Gastrocnemius medialis (tissue), 4 donors: ENCODE results near the gene NCOA7.

ENCODE experiments used
- CTCF ChIP-seq, 5 experiments: fragments of 450-650 bp in 3 of 5; fragments of 200-600 bp in 2 of 5; sonication (generic) in 2 of 5; IDR thresholded peaks in 4 of 5; conservative IDR thresholded peaks in 1 of 5; 1 replicate in 4 of 5; 2 replicates in 1 of 5; pipeline ENCODE4 v1.5.1; 2016 to 2019; ENCODE audit warnings: antibody characterized with exemption in 5 of 5, mild to moderate bottlenecking in 3 of 5, moderate library complexity in 3 of 5
- POLR2A ChIP-seq, 2 donors: fragments of 450-650 bp; IDR thresholded peaks; one replicate each; pipeline ENCODE4 v1.6.1; 2017; ENCODE audit warnings: antibody characterized with exemption in 2 of 2, mild to moderate bottlenecking in 2 of 2, moderate library complexity in 2 of 2

- TF ChIP-seq CTCF (IDR thresholded peaks at IDR 0.05 in 4 of 5, conservative IDR thresholded peaks at IDR 0.05 in 1 of 5) (no peak), POLR2A (IDR thresholded peaks at IDR 0.05) (no peak)
These were observed 1.4 kb downstream of the NCOA7 start for GRCh38 chr6:125792172-125792571.
